Neural progenitor cell (in vitro differentiated cells): ENCODE data around the gene MAPK9.

ENCODE experiments used
- CTCF ChIP-seq: fragments of 200-600 bp; sonication (generic); IDR thresholded peaks from 2 replicates; pipeline ENCODE4 v1.5.1; 2017; ENCODE audit warnings: antibody characterized with exemption, mild to moderate bottlenecking
- EZH2 ChIP-seq: fragments of 200-600 bp; sonication (generic); IDR thresholded peaks from 2 replicates; pipeline ENCODE4 v1.6.1; 2017; ENCODE audit warnings: antibody characterized with exemption, mild to moderate bottlenecking, moderate library complexity

GRCh38 chr5:180274695-180275094 lies 17.2 kb downstream of the MAPK9 start:
- no peak for TF ChIP-seq CTCF
- no peak for TF ChIP-seq EZH2
